ENCODE measurements around the gene NR2E3. TPM values are rescaled to one million over a fixed set of nuclear protein-coding genes. Genes with fewer than 3 reads are reported as not detected.

Gene NR2E3
- polyA plus RNA-seq, 1 experiment = not detected

DNA sequence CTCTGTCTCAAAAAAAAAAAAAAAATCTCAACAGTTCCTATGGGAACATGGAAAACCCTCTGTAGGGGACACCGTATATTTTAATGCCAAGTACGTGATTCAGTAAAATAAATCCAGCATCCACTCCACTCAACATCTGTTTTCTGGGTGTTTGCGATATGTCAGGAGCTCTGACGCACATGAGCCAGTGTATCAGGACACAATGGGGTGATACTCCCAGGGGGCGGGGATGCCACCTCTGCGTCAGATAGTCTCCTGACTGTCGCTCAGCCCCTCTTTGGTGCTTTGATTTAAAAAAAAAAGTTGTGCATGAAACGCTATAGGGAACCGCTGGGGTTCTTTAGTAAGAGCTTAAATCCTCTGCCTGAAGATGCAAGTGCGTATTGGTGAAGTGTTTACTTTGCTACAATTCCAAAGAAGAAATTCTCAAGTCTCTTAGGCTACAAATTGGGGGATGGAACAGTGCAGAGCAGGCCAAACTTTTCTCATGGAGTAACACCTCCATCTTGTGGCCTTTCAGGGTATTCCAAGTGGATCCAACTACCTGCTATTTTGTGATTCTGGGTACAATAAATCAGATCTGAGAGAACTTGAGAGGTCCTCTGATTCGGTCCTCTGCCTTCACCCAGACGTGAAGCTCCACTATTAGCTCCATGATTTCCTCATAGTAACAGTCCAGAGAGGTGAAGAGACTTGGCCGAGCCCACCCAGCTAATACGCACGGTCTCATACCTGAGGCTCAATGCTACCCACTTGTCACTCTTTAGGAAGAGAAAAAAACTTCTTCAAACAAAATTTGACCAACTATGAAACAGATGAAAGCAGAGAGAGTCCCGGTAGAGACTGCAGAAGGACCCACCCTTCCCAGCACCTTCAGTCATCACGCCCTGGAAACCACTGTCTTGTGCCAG, 9.3 kb upstream of the NR2E3 start:
- CTCF ChIA-PET = interaction anchor here (0.6 to 9.8 kb wide), 35 partner anchors 10 to 1355 kb away, joined by 3 to 89 read pairs (median 4); partner anchors contain the start of gene THSD4
- H3K4me3 ChIP-seq (ENCODE audit: low read depth, low read length) = no peak overlapping the region
- POLR2A ChIA-PET = no interaction called here
- H3K36me3 ChIP-seq (ENCODE audit: control insufficient read depth, insufficient read depth, low read length) = no peaks in the 10 kb centered on the region
- H3K27me3 ChIP-seq (ENCODE audit: control insufficient read depth, insufficient read depth, low read length) = no peaks in the 10 kb centered on the region
- no peak for DNase-seq (ENCODE audit: low read depth)
- peak; percentile 83 for TF ChIP-seq CTCF (IDR thresholded peaks at IDR 0.05; ENCODE audit: insufficient read depth, low read depth, low read length)

DNA sequence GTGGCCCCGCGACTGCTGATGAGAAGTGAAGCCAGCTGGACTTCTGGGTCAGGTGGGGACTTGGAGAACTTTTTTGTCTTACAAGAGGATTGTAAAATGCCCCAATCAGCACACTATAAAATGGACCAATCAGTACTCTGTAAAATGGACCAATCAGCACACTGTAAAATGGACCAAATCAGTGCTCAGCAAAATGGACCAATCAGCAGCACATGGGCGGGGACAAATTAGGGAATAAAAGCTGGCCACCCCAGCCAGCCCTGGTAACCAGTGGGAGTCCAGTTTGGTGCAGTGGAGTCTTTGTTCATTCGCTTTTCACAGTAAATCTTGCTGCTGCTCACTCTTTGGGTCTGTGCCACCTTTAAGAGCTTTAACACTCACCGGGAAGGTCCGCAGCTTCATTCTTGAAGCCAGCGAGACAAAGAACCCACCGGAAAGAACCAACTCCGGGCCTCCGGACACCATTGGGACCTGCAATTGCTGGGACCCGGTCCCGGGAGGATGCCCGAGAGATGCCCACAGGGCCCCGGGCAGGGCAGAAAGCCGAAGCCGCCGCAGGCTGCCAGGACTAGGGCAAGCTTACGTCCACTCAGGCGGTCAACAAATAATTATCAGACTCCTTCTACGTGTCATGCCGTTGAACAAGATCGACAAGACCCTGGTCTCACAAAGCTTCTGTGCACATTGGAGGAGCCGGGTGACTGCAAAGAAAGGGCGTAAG, 8.3 kb upstream of the NR2E3 start:
- DNase-seq (ENCODE audit: low read depth) = no peak
- Histone ChIP-seq H3K27me3 (ENCODE audit: control insufficient read depth, insufficient read depth, low read length) (no peaks in the 10 kb centered on the region), H3K4me3 (ENCODE audit: low read depth, low read length) (no peak overlapping the region), H3K36me3 (ENCODE audit: control insufficient read depth, insufficient read depth, low read length) (no peaks in the 10 kb centered on the region)
- POLR2A ChIA-PET = no interaction called here
- TF ChIP-seq CTCF (IDR thresholded peaks at IDR 0.05; ENCODE audit: insufficient read depth, low read depth, low read length) = no peak
- CTCF ChIA-PET = interaction anchor here (0.5 to 9.8 kb wide), 24 partner anchors 9 to 879 kb away, joined by 3 to 89 read pairs (median 4); no protein-coding TSS in a partner anchor

DNA sequence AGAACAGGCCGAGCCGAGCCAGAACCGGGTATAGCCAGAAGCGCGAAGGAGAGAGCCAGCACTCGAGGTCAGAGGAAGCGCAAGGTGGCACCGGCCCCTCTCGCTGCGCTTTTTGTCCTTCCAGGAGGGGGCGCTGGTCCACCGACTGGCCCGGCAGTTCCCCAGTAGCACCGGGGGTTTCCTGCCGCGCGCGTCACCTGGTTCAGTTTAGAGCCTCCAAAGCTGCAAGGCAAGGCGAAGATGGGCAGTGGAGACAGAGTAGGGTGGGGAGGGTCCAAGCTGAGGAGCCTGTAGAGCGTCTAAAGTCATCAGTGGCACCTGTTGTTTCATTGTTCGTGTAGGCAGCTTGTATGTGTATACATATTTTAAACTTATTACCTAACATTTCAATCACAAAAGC, 7.6 kb upstream of the NR2E3 start:
- Histone ChIP-seq H3K4me3 (ENCODE audit: low read depth, low read length) (no peak overlapping the region), H3K36me3 (ENCODE audit: control insufficient read depth, insufficient read depth, low read length) (no peaks in the 10 kb centered on the region), H3K27me3 (ENCODE audit: control insufficient read depth, insufficient read depth, low read length) (no peaks in the 10 kb centered on the region)
- ChIA-PET CTCF (interaction anchor here (0.6 to 9.8 kb wide), 11 partner anchors 10 to 360 kb away, joined by 3 to 89 read pairs (median 5); no protein-coding TSS in a partner anchor), POLR2A (no interaction called here)
- TF ChIP-seq CTCF (IDR thresholded peaks at IDR 0.05; ENCODE audit: insufficient read depth, low read depth, low read length) = peak; percentile 41
- no peak for DNase-seq (ENCODE audit: low read depth)

DNA sequence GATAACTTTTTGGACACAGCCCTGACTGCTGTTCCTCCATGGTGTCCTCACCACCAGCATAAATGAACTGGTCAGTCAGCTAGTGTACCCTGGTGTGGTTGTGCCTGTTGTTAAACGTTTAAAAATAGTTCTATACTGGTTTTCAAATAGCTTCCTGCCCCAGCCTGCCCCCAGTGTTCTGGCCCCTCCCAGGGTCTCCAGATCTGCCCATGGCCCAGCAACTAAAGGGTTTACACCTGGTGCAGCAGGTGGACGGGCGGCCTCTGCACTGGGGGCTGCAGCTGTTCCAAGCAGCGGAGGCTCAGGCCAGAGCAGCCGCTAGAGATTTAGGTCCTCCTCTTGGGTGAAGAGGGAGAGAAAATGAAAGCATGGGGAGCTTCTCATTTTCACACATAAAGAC, 6.1 kb upstream of the NR2E3 start:
- CTCF ChIA-PET = interaction anchor here (0.6 to 9.8 kb wide), 10 partner anchors 24 to 695 kb away, joined by 3 to 89 read pairs (median 4); no protein-coding TSS in a partner anchor
- POLR2A ChIA-PET = interaction anchor here (0.5 kb wide), 1 partner anchor 61 kb away, joined by 5 read pairs; no protein-coding TSS in a partner anchor
- Histone ChIP-seq H3K27me3 (ENCODE audit: control insufficient read depth, insufficient read depth, low read length) (no peaks in the 10 kb centered on the region), H3K36me3 (ENCODE audit: control insufficient read depth, insufficient read depth, low read length) (no peaks in the 10 kb centered on the region), H3K4me3 (ENCODE audit: low read depth, low read length) (no peak overlapping the region)
- TF ChIP-seq CTCF (IDR thresholded peaks at IDR 0.05; ENCODE audit: insufficient read depth, low read depth, low read length) = no peak
- DNase-seq (ENCODE audit: low read depth) = no peak
